Astrocyte of the spinal cord (primary cell): ENCODE measurements around the gene MYO3A.

Experiments
- DNase-seq: peaks from one replicate; pipeline ENCODE4 v3.0.0; 2011; ENCODE audit warnings: low read depth, low spot score
- H3K4me3 ChIP-seq: 2 replicates; pipeline ENCODE4 v1.5.1; 2011; ENCODE audit warnings: low read depth, mild to moderate bottlenecking, low read length, moderate library complexity
- CTCF ChIP-seq: IDR thresholded peaks from 2 replicates; pipeline ENCODE4 v1.5.1; 2012; ENCODE audit warnings: low read depth, mild to moderate bottlenecking, low read length, inconsistent platforms
- in situ Hi-C: cut with HindIII; loops from 2 replicates; pipeline ENCODE4 v1.10.0; 2017; ENCODE audit warnings: low sequenced_read_pairs

MYO3A gene

DNA sequence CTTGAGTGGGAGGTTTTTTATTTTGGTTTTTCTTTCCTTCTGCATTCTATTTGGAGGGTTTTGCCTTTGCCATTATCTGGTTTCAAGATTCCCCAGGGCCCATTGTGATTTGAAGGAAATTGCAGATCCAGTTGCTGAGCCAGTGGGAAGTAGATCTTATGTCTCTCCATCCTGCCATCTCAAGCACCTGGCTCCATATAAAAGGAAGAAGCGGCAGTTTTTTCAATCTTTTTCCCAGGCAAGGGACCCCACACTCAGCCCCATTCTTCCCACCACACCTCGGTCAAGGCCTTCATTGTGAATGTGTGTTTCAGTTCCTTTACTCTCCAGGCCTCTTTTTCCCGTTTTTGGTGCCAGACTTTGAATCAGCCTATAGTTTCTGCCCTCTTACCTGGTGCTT, 95.8 kb downstream of the MYO3A start:
- in situ Hi-C loops = no loop called here
- DNase-seq = no peak
- TF ChIP-seq CTCF = no peak
- no peak overlapping the region for H3K4me3 ChIP-seq

DNA sequence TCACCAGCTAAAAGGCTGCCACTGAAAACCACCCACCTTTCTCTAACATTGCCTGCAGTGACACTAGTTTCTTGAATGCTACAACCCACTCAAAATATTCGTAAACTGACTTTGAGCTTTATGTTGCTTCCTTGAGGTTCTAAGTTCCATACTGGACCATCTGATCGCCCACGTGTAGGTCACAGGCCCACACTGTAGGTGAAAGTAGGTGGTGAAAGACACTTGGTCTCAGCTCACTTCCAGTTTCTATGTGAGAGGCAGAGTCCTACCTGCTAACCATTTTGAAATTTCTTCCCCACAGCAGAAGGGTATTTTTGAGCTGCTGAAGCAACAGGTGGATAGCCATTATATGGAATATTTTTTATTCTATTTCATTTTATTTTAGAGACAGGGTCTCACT, 97.3 kb downstream of the MYO3A start:
- no peak overlapping the region for H3K4me3 ChIP-seq
- in situ Hi-C loops = no loop called here
- no peak for TF ChIP-seq CTCF
- DNase-seq = no peak

- DNase-seq = no peak
- in situ Hi-C loops = no loop called here
Observed at GRCh38 chr10:26043469-26043868, 109.4 kb downstream of the MYO3A start.

GRCh38 chr10:26044141-26044749, 110.2 kb downstream of the MYO3A start:
- TF ChIP-seq CTCF = no peak
- no peak overlapping the region for H3K4me3 ChIP-seq
- in situ Hi-C loops = no loop called here
- DNase-seq = no peak

More at GRCh38 chr10:26043469-26043868, 109.4 kb downstream of the MYO3A start:
- no peak overlapping the region for H3K4me3 ChIP-seq
- TF ChIP-seq CTCF = no peak

DNA sequence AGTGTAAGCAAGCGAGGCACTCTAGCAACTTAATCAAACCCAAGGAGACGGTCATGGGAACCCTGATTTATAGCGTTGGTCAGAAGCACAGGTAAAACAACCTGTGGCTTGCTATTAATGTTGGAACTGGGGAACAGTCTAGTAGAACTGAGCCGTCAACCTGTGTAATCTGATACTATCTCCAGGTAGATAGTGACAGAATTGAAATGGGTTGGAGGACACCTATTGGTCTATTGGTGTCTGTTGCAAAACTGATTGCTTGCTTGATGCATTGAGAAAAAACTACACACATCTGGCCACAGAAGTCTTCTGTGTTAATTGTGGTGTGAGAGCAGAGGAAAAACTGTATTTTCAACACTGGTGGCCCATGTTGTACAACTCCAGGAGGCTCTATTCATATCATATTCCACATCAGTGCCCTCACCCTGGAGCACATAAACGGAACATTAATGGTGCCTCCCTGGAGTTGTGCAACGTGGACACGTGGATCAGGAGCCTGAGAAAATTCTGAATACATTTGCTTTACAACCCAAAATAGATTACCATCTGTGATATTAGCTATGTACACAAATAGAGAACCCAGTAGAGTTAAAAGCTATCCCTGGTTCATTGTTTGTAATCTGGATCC, 112.2 kb downstream of the MYO3A start:
- no peak for TF ChIP-seq CTCF
- in situ Hi-C loops = no loop called here
- no peak for DNase-seq
- no peak overlapping the region for H3K4me3 ChIP-seq

GRCh38 chr10:26048756-26049155, 114.7 kb downstream of the MYO3A start:
- no peak overlapping the region for H3K4me3 ChIP-seq
- no peak for DNase-seq
- in situ Hi-C loops = no loop called here
- TF ChIP-seq CTCF = no peak
